ENCODE results near the gene UXS1.
A peak's percentile ranks its signal among the peaks of the same experiment; 100 is the strongest.
"Not testable (repeated sequence)": the region's sequence is repeated elsewhere in the genome, so short reads cannot be mapped to it uniquely, and the experiment has no call there.

The UXS1 gene

GRCh38 chr2:106193977-106194778 is at the start of gene UXS1:
UXS1 (minus strand) TSS chr2:106194301; CDS start chr2:106194241, 60 bp downstream.
- H4K20me1 ChIP-seq (ENCODE audit: insufficient read depth, low read length), result peaks cover 35% of the 10 kb centered on the region
- peaks cover 19% of the 10 kb centered on the region for H3K36me3 ChIP-seq (ENCODE audit: insufficient read depth, low read length)
- no peaks in the 10 kb centered on the region for H3K9me3 ChIP-seq (ENCODE audit: insufficient read depth, low read length, severe bottlenecking)
- peak; percentile 99 for DNase-seq
- H3K79me2 ChIP-seq (ENCODE audit: insufficient read depth, low read length), result peaks cover 50% of the 10 kb centered on the region
- H3K4me1 ChIP-seq (ENCODE audit: insufficient read depth, low read length), result peaks cover 47% of the 10 kb centered on the region
- peak within 1 kb of the TSS; percentile 93 to 95 for H3K4me3 ChIP-seq (ENCODE audit: low read depth in 1 of 2, low read length in 2 of 2)
- H3K9ac ChIP-seq (ENCODE audit: low read depth, low read length), result peak within 1 kb of the TSS; percentile 87
- H3K27me3 ChIP-seq (ENCODE audit: insufficient read depth, low read length, poor library complexity), result no peaks in the 10 kb centered on the region
- TF ChIP-seq CTCF (IDR thresholded peaks at IDR 0.05; ENCODE audit: borderline replicate concordance, extremely low read depth, low read length, poor library complexity, severe bottlenecking), result peak; percentile 18
- no peak for TF ChIP-seq EZH2 (IDR thresholded peaks at IDR 0.05; ENCODE audit: borderline replicate concordance, low read depth, low read length, severe bottlenecking)
- H2AFZ ChIP-seq (ENCODE audit: low read depth, low read length), result peak within 1 kb of the TSS; percentile 95
- H3K27ac ChIP-seq (ENCODE audit: low read length), result peak within 1 kb of the TSS; percentile 86
- H3K4me2 ChIP-seq (ENCODE audit: insufficient read depth, low read length), result peak within 1 kb of the TSS; percentile 88
- peak; percentile 77 for ATAC-seq (ENCODE audit: insufficient read depth, low read depth)

- not testable (repeated sequence) for H2AFZ ChIP-seq (ENCODE audit: low read depth, low read length); H3K4me2 ChIP-seq (ENCODE audit: insufficient read depth, low read length); H3K4me1 ChIP-seq (ENCODE audit: insufficient read depth, low read length); H4K20me1 ChIP-seq (ENCODE audit: insufficient read depth, low read length); H3K79me2 ChIP-seq (ENCODE audit: insufficient read depth, low read length); H3K27me3 ChIP-seq (ENCODE audit: insufficient read depth, low read length, poor library complexity); DNase-seq; H3K9ac ChIP-seq (ENCODE audit: low read depth, low read length); H3K4me3 ChIP-seq (ENCODE audit: low read depth in 1 of 2, low read length in 2 of 2); H3K36me3 ChIP-seq (ENCODE audit: insufficient read depth, low read length); ATAC-seq (ENCODE audit: insufficient read depth, low read depth); H3K27ac ChIP-seq (ENCODE audit: low read length)
- peaks cover 24% of the 10 kb centered on the region for H3K9me3 ChIP-seq (ENCODE audit: insufficient read depth, low read length, severe bottlenecking)
Measured at GRCh38 chr2:106239491-106239890, 45.4 kb upstream of the UXS1 start.

- not testable (repeated sequence) for H3K4me1 ChIP-seq (ENCODE audit: insufficient read depth, low read length); H4K20me1 ChIP-seq (ENCODE audit: insufficient read depth, low read length); H2AFZ ChIP-seq (ENCODE audit: low read depth, low read length); H3K36me3 ChIP-seq (ENCODE audit: insufficient read depth, low read length); H3K79me2 ChIP-seq (ENCODE audit: insufficient read depth, low read length); H3K27ac ChIP-seq (ENCODE audit: low read length); H3K9ac ChIP-seq (ENCODE audit: low read depth, low read length); H3K27me3 ChIP-seq (ENCODE audit: insufficient read depth, low read length, poor library complexity); ATAC-seq (ENCODE audit: insufficient read depth, low read depth); H3K4me2 ChIP-seq (ENCODE audit: insufficient read depth, low read length); H3K4me3 ChIP-seq (ENCODE audit: low read depth in 1 of 2, low read length in 2 of 2)
- DNase-seq, result peak; percentile 16
- H3K9me3 ChIP-seq (ENCODE audit: insufficient read depth, low read length, severe bottlenecking), result peaks cover 28% of the 10 kb centered on the region
Measured at GRCh38 chr2:106235392-106235791, 41.3 kb upstream of the UXS1 start.

GRCh38 chr2:106233350-106233706 is 39.2 kb upstream of the UXS1 start:
- Histone ChIP-seq H3K4me2 (ENCODE audit: insufficient read depth, low read length) (no peak overlapping the region), H3K9me3 (ENCODE audit: insufficient read depth, low read length, severe bottlenecking) (peaks cover 28% of the 10 kb centered on the region), H4K20me1 (ENCODE audit: insufficient read depth, low read length) (no peaks in the 10 kb centered on the region), H3K27me3 (ENCODE audit: insufficient read depth, low read length, poor library complexity) (no peaks in the 10 kb centered on the region), H3K4me3 (ENCODE audit: low read depth in 1 of 2, low read length in 2 of 2) (no peak overlapping the region), H3K27ac (ENCODE audit: low read length) (no peak overlapping the region), H3K36me3 (ENCODE audit: insufficient read depth, low read length) (no peaks in the 10 kb centered on the region), H2AFZ (ENCODE audit: low read depth, low read length) (no peak overlapping the region), H3K79me2 (ENCODE audit: insufficient read depth, low read length) (no peaks in the 10 kb centered on the region), H3K4me1 (ENCODE audit: insufficient read depth, low read length) (no peaks in the 10 kb centered on the region), H3K9ac (ENCODE audit: low read depth, low read length) (no peak overlapping the region)
- no peak for TF ChIP-seq EZH2 (IDR thresholded peaks at IDR 0.05; ENCODE audit: borderline replicate concordance, low read depth, low read length, severe bottlenecking)
- no peak for ATAC-seq (ENCODE audit: insufficient read depth, low read depth)
- no peak for DNase-seq

Data from DND-41 (cell line).